Kidney (tissue), 14 donors: ENCODE data around the gene OTOS. TPM values are rescaled to one million over a fixed set of nuclear protein-coding genes. Genes with fewer than 3 reads are reported as not detected.
A peak's percentile ranks its signal among the peaks of the same experiment; 100 is the strongest.

ENCODE experiments used
- DNase-seq, 5 donors: peaks; one replicate each; pipeline ENCODE4 v3.0.0-alpha.2; 2013 to 2020
- FAIRE-seq: peaks from 2 replicates; lab custom pipeline; 2012; peaks lifted over from hg19 to GRCh38; lab: Jason Lieb, UNC
- H3K27ac ChIP-seq, 2 donors: one replicate each; pipeline ENCODE4 v1.7.0; 2013; ENCODE audit warnings: low read depth in 2 of 2, low read length in 2 of 2, inconsistent platforms in 1 of 2
- H3K27me3 ChIP-seq: one replicate; pipeline ENCODE4 v1.7.1; 2013; ENCODE audit warnings: low read length, inconsistent platforms; ENCODE audit not compliant: control insufficient read depth, insufficient read depth
- H3K36me3 ChIP-seq, 3 donors: one replicate each; pipeline versions ENCODE4 v1.7.0 to v1.7.1; 2013; ENCODE audit warnings: low read length in 3 of 3, control low read depth in 1 of 3, inconsistent platforms in 1 of 3; ENCODE audit not compliant: insufficient read depth in 3 of 3, control insufficient read depth in 2 of 3
- H3K4me1 ChIP-seq, 3 donors: one replicate each; pipeline versions ENCODE4 v1.7.0 to v1.7.1; 2013; ENCODE audit warnings: low read length in 3 of 3, inconsistent platforms in 1 of 3, low read depth in 1 of 3; ENCODE audit not compliant: control insufficient read depth in 2 of 3, insufficient read depth in 2 of 3
- H3K4me3 ChIP-seq, 3 donors: one replicate each; pipeline versions ENCODE4 v1.7.0 to v1.8.1; 2013; ENCODE audit warnings: low read length in 3 of 3, control low read depth in 1 of 3, inconsistent platforms in 1 of 3
- H3K9ac ChIP-seq, 3 donors: one replicate each; pipeline versions ENCODE4 v1.7.0 to v1.7.1; 2013; ENCODE audit warnings: low read length in 3 of 3, control low read depth in 1 of 3, inconsistent platforms in 1 of 3
- H3K9me3 ChIP-seq, 3 donors: one replicate each; pipeline versions ENCODE4 v1.7.0 to v1.7.1; 2013; ENCODE audit warnings: low read length in 3 of 3, control low read depth in 1 of 3, inconsistent platforms in 1 of 3; ENCODE audit not compliant: control insufficient read depth in 2 of 3, insufficient read depth in 1 of 3
- CTCF ChIP-seq: IDR thresholded peaks from 3 replicates; pipeline ENCODE4 v1.5.1; 2012; ENCODE audit warnings: mild to moderate bottlenecking, moderate library complexity, borderline replicate concordance; ENCODE audit not compliant: insufficient read depth; ENCODE audit errors: extremely low read depth
- intact Hi-C: fragments of 100-400 bp; cut with DNase I; formaldehyde crosslinking; loops from one replicate; pipeline ENCODE4 v1.11.1; 2022
- polyA plus RNA-seq: library from polyadenylated mRNA; stranded (reverse); fragments of 350-450 nt; fragmentation: Illumina TruSeq; extraction: RNeasy Lipid Tissue Mini Kit (QIAGEN cat#74804); gene quantifications from one replicate; pipeline ENCODE4 v1.2.3, GENCODE V29; 2014; ENCODE audit warnings: low read depth, low replicate concordance; ENCODE audit not compliant: insufficient read depth
- total RNA-seq: library from RNA; stranded (reverse); fragmentation: NEBNext Ultra II Directional; extraction: Animal tissue kit (Norgen Biotek cat#: 25700); gene quantifications from one replicate; pipeline ENCODE4 v1.2.1, GENCODE V29; 2021
- donor health status: control.
- donor health status: control.
- donor health status: control.
- donor health status: control.
- donor health status: control.
- donor health status: DM: yes; HTN: yes; CAD: no.
- donor health status: Normal renal cell carcinoma (clear cell type).

OTOS gene
- total and polyA plus RNA-seq, 2 donors from 2014 or later, result 1.5 to 4.6 TPM

GRCh38 chr2:240146141-240146561 lies 5.7 kb upstream of the OTOS start:
- no peak for FAIRE-seq
- no peak overlapping the region for H3K27ac ChIP-seq
- H3K9ac ChIP-seq, result no peak overlapping the region
- no peak overlapping the region for H3K4me3 ChIP-seq
- peaks cover 0 to 5% (median 0%) of the 10 kb centered on the region in 3 donors for H3K9me3 ChIP-seq
- intact Hi-C loops, result no loop called here
- no peak for TF ChIP-seq CTCF
- H3K36me3 ChIP-seq, result no peaks in the 10 kb centered on the region
- H3K27me3 ChIP-seq, result no peaks in the 10 kb centered on the region
- no peaks in the 10 kb centered on the region for H3K4me1 ChIP-seq
- DNase-seq, result peak in 1 of 5 donors; percentile 70

- Histone ChIP-seq H3K9ac (no peak overlapping the region), H3K27me3 (no peaks in the 10 kb centered on the region), H3K4me3 (no peak overlapping the region), H3K9me3 (peaks cover 0 to 5% (median 0%) of the 10 kb centered on the region in 3 donors), H3K4me1 (no peaks in the 10 kb centered on the region), H3K36me3 (no peaks in the 10 kb centered on the region), H3K27ac (no peak overlapping the region)
- peak in 1 of 5 donors; percentile 2 for DNase-seq
- intact Hi-C loops, result no loop called here
- FAIRE-seq, result no peak
- no peak for TF ChIP-seq CTCF
Observed at GRCh38 chr2:240145461-240145860, 5.0 kb upstream of the OTOS start.

GRCh38 chr2:240144649-240145261 lies 4.3 kb upstream of the OTOS start:
- intact Hi-C loops, result loop anchor here (5.0 kb wide), 1 partner anchor 87 kb away; no protein-coding TSS in a partner anchor

More at GRCh38 chr2:240144649-240145261, 4.3 kb upstream of the OTOS start:
- no peak for TF ChIP-seq CTCF
- peak in 1 of 5 donors; percentile 74 for DNase-seq
- H3K4me3 ChIP-seq, result no peak overlapping the region
- H3K9me3 ChIP-seq, result peaks cover 0 to 5% (median 0%) of the 10 kb centered on the region in 3 donors
- no peak for FAIRE-seq
- no peaks in the 10 kb centered on the region for H3K27me3 ChIP-seq
- no peak overlapping the region for H3K27ac ChIP-seq
- H3K4me1 ChIP-seq, result no peaks in the 10 kb centered on the region
- H3K9ac ChIP-seq, result no peak overlapping the region
- no peaks in the 10 kb centered on the region for H3K36me3 ChIP-seq
